Measurements from ENCODE around the gene BTBD10.

The BTBD10 gene

GRCh38 chr11:13475091-13475490, 12.1 kb upstream of the BTBD10 start:
- TF ChIP-seq Cebpa-rat (IDR thresholded peaks at IDR 0.05): no peak
- Histone ChIP-seq H4K20me1 (no peaks in the 10 kb centered on the region), H3K4me1 (no peaks in the 10 kb centered on the region), H3K9me3 (replicated peaks in 1 of 11) (peaks cover 0 to 4% (median 0%) of the 10 kb centered on the region in 11 experiments; a peak in 2 of 22 replicates), H3K4me3 (no peak overlapping the region), H3K9ac (no peak overlapping the region), H3K36me3 (no peaks in the 10 kb centered on the region), H3K27me3 (no peaks in the 10 kb centered on the region), H3K4me2 (no peak overlapping the region), H3K27ac (no peak overlapping the region)

GRCh38 chr11:13473013-13473722, 10.1 kb upstream of the BTBD10 start:
- H3K4me2 ChIP-seq: no peak overlapping the region
- no peak for TF ChIP-seq Cebpa-rat (IDR thresholded peaks at IDR 0.05)
- H3K27me3 ChIP-seq: no peaks in the 10 kb centered on the region
- no peaks in the 10 kb centered on the region for H3K9me3 ChIP-seq (replicated peaks in 1 of 11)
- no peak overlapping the region for H3K4me3 ChIP-seq
- H3K36me3 ChIP-seq: no peaks in the 10 kb centered on the region
- no peaks in the 10 kb centered on the region for H4K20me1 ChIP-seq
- H3K27ac ChIP-seq: no peak overlapping the region
- no peak overlapping the region for H3K9ac ChIP-seq
- no peaks in the 10 kb centered on the region for H3K4me1 ChIP-seq

GRCh38 chr11:13468750-13469149, 5.7 kb upstream of the BTBD10 start:
- Histone ChIP-seq H3K4me2 (no peak overlapping the region), H3K9ac (no peak overlapping the region), H3K4me3 (no peak overlapping the region), H3K27ac (no peak overlapping the region), H4K20me1 (no peaks in the 10 kb centered on the region), H3K36me3 (no peaks in the 10 kb centered on the region), H3K27me3 (no peaks in the 10 kb centered on the region), H3K9me3 (replicated peaks in 1 of 11) (no peaks in the 10 kb centered on the region), H3K4me1 (peaks cover 4 to 8% (median 5%) of the 10 kb centered on the region in 10 experiments)
- no peak for TF ChIP-seq Cebpa-rat (IDR thresholded peaks at IDR 0.05)

- Histone ChIP-seq H3K4me1 (peaks cover 20 to 24% (median 22%) of the 10 kb centered on the region in 10 experiments), H3K27me3 (no peaks in the 10 kb centered on the region), H3K9me3 (replicated peaks in 1 of 11) (no peaks in the 10 kb centered on the region), H3K4me2 (no peak overlapping the region), H3K4me3 (no peak overlapping the region), H3K36me3 (no peaks in the 10 kb centered on the region), H3K9ac (no peak overlapping the region), H4K20me1 (peaks cover 0 to 10% (median 0%) of the 10 kb centered on the region in 11 experiments; a peak in 5 of 22 replicates), H3K27ac (no peak overlapping the region)
- TF ChIP-seq Cebpa-rat (IDR thresholded peaks at IDR 0.05): no peak
Measured at GRCh38 chr11:13465909-13466371, 2.9 kb upstream of the BTBD10 start.

- peaks cover 0 to 18% (median 7%) of the 10 kb centered on the region in 11 experiments; a peak in 12 of 22 replicates for H3K36me3 ChIP-seq
- H3K9ac ChIP-seq: peak overlapping the region; percentile 87 to 92 (median 91)
- no peak for TF ChIP-seq Cebpa-rat (IDR thresholded peaks at IDR 0.05)
- peak overlapping the region; percentile 79 to 95 (median 89) for H3K4me2 ChIP-seq
- peak overlapping the region; percentile 78 to 98 (median 92) for H3K4me3 ChIP-seq
- no peaks in the 10 kb centered on the region for H3K27me3 ChIP-seq
- peaks cover 22 to 38% (median 29%) of the 10 kb centered on the region in 10 experiments for H3K4me1 ChIP-seq
- H3K27ac ChIP-seq: peak overlapping the region; percentile 49 to 93 (median 88); a peak in 21 of 22 replicates
- H3K9me3 ChIP-seq (replicated peaks in 1 of 11): peaks cover 0 to 9% (median 6%) of the 10 kb centered on the region in 11 experiments; a peak in 5 of 22 replicates
- H4K20me1 ChIP-seq: peaks cover 0 to 27% (median 5%) of the 10 kb centered on the region in 11 experiments; a peak in 6 of 22 replicates
Measured at GRCh38 chr11:13463779-13464290, 813 bp upstream of the BTBD10 start.

- Histone ChIP-seq H3K4me3 (peak overlapping the region; percentile 78 to 98 (median 92)), H3K4me1 (peaks cover 22 to 38% (median 29%) of the 10 kb centered on the region in 10 experiments), H3K9ac (peak overlapping the region; percentile 87 to 92 (median 91)), H3K9me3 (replicated peaks in 1 of 11) (peaks cover 0 to 10% (median 7%) of the 10 kb centered on the region in 11 experiments; a peak in 6 of 22 replicates), H4K20me1 (peaks cover 0 to 32% (median 5%) of the 10 kb centered on the region in 11 experiments; a peak in 6 of 22 replicates), H3K36me3 (peaks cover 0 to 26% (median 10%) of the 10 kb centered on the region in 11 experiments; a peak in 14 of 22 replicates), H3K27me3 (no peaks in the 10 kb centered on the region), H3K27ac (peak overlapping the region; percentile 76 to 93 (median 88)), H3K4me2 (peak overlapping the region; percentile 72 to 95 (median 89))
- no peak for TF ChIP-seq Cebpa-rat (IDR thresholded peaks at IDR 0.05)
Measured at GRCh38 chr11:13462311-13462900, 616 bp downstream of the BTBD10 start.

- H3K27me3 ChIP-seq: no peaks in the 10 kb centered on the region
- no peak overlapping the region; a peak in 1 of 22 replicates for H3K27ac ChIP-seq
- peak overlapping the region in 6 of 11 experiments; percentile 14 to 92 (median 90); a peak in 7 of 22 replicates for H3K9ac ChIP-seq
- peaks cover 22 to 38% (median 29%) of the 10 kb centered on the region in 10 experiments for H3K4me1 ChIP-seq
- peak overlapping the region in 4 of 10 experiments; percentile 78 to 97 (median 93); a peak in 5 of 20 replicates for H3K4me3 ChIP-seq
- peaks cover 0 to 11% (median 8%) of the 10 kb centered on the region in 11 experiments; a peak in 8 of 22 replicates for H3K9me3 ChIP-seq (replicated peaks in 1 of 11)
- peak overlapping the region; percentile 72 to 95 (median 89); a peak in 21 of 22 replicates for H3K4me2 ChIP-seq
- no peak for TF ChIP-seq Cebpa-rat (IDR thresholded peaks at IDR 0.05)
- H4K20me1 ChIP-seq: peaks cover 0 to 43% (median 12%) of the 10 kb centered on the region in 11 experiments; a peak in 8 of 22 replicates
- peaks cover 0 to 26% (median 12%) of the 10 kb centered on the region in 11 experiments; a peak in 16 of 22 replicates for H3K36me3 ChIP-seq
Measured at GRCh38 chr11:13461291-13461690, 1.7 kb downstream of the BTBD10 start.

GRCh38 chr11:13450832-13451397, 12.1 kb downstream of the BTBD10 start:
- Histone ChIP-seq H3K36me3 (peaks cover 0 to 46% (median 29%) of the 10 kb centered on the region in 11 experiments; a peak in 18 of 22 replicates), H3K27ac (no peak overlapping the region), H3K4me1 (peaks cover 6 to 21% (median 16%) of the 10 kb centered on the region in 10 experiments; a peak in 17 of 20 replicates), H3K4me2 (no peak overlapping the region), H3K9ac (no peak overlapping the region), H3K4me3 (no peak overlapping the region), H3K9me3 (replicated peaks in 1 of 11) (peaks cover 22 to 52% (median 43%) of the 10 kb centered on the region in 11 experiments; a peak in 21 of 22 replicates), H3K27me3 (no peaks in the 10 kb centered on the region), H4K20me1 (peaks cover 0 to 53% (median 2%) of the 10 kb centered on the region in 11 experiments; a peak in 7 of 22 replicates)
- TF ChIP-seq Cebpa-rat (IDR thresholded peaks at IDR 0.05): no peak
